Endothelial cell of umbilical vein (primary cell): ENCODE results near the gene MYH9.

ENCODE experiments used
- EZH2 ChIP-seq: IDR thresholded peaks from 2 replicates; pipeline ENCODE4 v1.6.1; 2012; ENCODE audit warnings: borderline replicate concordance, low read depth, mild to moderate bottlenecking, moderate library complexity, low read length, inconsistent platforms; ENCODE audit not compliant: severe bottlenecking
- FOS ChIP-seq: IDR thresholded peaks from 2 replicates; pipeline ENCODE4 v1.6.1; 2011; ENCODE audit warnings: mild to moderate bottlenecking, low read length, moderate library complexity, borderline replicate concordance; ENCODE audit not compliant: insufficient read depth
- GATA2 ChIP-seq: IDR thresholded peaks from 2 replicates; pipeline ENCODE4 v1.7.0; 2011; ENCODE audit warnings: low read depth, mild to moderate bottlenecking, moderate library complexity, mixed read lengths, low read length; ENCODE audit not compliant: insufficient read length, insufficient read depth
- JUN ChIP-seq: IDR thresholded peaks from 2 replicates; pipeline ENCODE4 v1.6.1; 2011; ENCODE audit warnings: borderline replicate concordance, low read depth; ENCODE audit not compliant: insufficient read length, insufficient read depth
- MYC ChIP-seq: IDR thresholded peaks from one replicate; pipeline ENCODE4 v1.6.1; 2011; ENCODE audit warnings: mild to moderate bottlenecking, low read depth, low read length
- POLR2A ChIP-seq: IDR thresholded peaks from 2 replicates; pipeline ENCODE4 v1.6.1; 2012; ENCODE audit warnings: low read depth, mild to moderate bottlenecking, control low read depth, low read length
- POLR2AphosphoS5 ChIP-seq: IDR thresholded peaks from 2 replicates; pipeline ENCODE4 v1.6.1; 2012; ENCODE audit warnings: low read depth, mild to moderate bottlenecking, control low read depth, low read length, moderate library complexity; ENCODE audit not compliant: insufficient read depth
- TF ChIP-seq, protein P1 (sequence below), 2 donors: IDR thresholded peaks; 1 replicate in 1 of 2; 2 replicates in 1 of 2; pipeline ENCODE4 v1.5.1; 2011; ENCODE audit warnings: low read length in 2 of 2, mild to moderate bottlenecking in 2 of 2, moderate library complexity in 2 of 2, control low read depth in 1 of 2, inconsistent platforms in 1 of 2, low read depth in 1 of 2; ENCODE audit not compliant: insufficient read depth in 1 of 2; ENCODE audit errors: extremely low read depth in 1 of 2
- TF ChIP-seq, protein P2 (sequence below): IDR thresholded peaks from 2 replicates; pipeline ENCODE4 v1.6.1; 2011; ENCODE audit not compliant: insufficient read depth, insufficient read length

DNA sequence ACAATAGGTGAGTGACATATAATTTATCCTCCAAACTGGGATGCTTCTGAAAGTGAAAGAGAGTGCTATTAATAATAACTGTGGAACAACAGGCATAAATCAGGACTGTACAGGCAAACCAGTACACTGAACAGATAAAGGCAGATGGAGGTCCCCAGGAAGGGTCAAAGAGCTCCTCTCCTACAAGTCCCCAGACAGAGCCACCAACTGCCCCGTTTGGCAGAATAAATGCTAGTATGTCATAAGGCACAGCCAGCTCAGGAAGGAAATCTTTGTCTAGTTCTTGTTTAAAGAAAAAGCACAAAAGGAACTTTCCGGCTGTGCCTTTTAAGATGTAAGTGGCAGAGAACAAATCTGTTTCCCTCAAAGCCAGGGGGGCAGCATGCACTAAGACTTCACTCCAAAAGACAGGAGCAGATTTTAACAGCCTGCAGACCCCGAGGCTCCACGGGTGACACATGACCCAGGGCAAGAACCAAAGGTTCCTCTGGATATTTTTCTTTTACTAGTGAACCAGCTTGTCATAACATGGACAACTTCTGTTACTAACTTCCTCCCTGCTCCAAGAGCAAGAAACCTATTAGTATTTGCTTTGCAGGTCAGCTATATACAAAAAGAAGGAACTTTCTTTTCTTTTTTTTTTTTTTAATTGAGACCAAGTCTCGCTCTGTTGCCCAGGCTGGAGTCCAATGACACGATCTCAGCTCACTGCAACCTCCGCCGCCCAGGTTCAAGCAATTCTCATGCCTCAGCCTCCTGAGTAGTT lies 50.2 kb downstream of the MYH9 start:
- TF ChIP-seq POLR2A: peak; percentile 31
- no peak for TF ChIP-seq EZH2
- TF ChIP-seq, protein P1, sequence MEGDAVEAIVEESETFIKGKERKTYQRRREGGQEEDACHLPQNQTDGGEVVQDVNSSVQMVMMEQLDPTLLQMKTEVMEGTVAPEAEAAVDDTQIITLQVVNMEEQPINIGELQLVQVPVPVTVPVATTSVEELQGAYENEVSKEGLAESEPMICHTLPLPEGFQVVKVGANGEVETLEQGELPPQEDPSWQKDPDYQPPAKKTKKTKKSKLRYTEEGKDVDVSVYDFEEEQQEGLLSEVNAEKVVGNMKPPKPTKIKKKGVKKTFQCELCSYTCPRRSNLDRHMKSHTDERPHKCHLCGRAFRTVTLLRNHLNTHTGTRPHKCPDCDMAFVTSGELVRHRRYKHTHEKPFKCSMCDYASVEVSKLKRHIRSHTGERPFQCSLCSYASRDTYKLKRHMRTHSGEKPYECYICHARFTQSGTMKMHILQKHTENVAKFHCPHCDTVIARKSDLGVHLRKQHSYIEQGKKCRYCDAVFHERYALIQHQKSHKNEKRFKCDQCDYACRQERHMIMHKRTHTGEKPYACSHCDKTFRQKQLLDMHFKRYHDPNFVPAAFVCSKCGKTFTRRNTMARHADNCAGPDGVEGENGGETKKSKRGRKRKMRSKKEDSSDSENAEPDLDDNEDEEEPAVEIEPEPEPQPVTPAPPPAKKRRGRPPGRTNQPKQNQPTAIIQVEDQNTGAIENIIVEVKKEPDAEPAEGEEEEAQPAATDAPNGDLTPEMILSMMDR (IDR thresholded peaks at IDR 0.05; ENCODE audit: extremely low read depth in 1 of 2, insufficient read depth in 1 of 2, low read depth in 1 of 2, low read length in 2 of 2): no peak
- TF ChIP-seq MYC: no peak
- TF ChIP-seq, protein P2, sequence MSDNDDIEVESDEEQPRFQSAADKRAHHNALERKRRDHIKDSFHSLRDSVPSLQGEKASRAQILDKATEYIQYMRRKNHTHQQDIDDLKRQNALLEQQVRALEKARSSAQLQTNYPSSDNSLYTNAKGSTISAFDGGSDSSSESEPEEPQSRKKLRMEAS: no peak
- TF ChIP-seq POLR2AphosphoS5: peak; percentile 49
- TF ChIP-seq JUN: no peak
- no peak for TF ChIP-seq FOS
- no peak for TF ChIP-seq GATA2
